NT2/D1 (cell line): ENCODE measurements around the gene RAB3C.

Experiments used
- SUZ12 ChIP-seq: IDR thresholded peaks from 2 replicates; pipeline ENCODE4 v1.6.1; 2011; ENCODE audit not compliant: insufficient read length, insufficient read depth; ENCODE audit errors: extremely low read depth
- YY1 ChIP-seq: IDR thresholded peaks from 2 replicates; pipeline ENCODE4 v1.6.1; 2011; ENCODE audit not compliant: insufficient read length, insufficient read depth

GRCh38 chr5:58551492-58551891, 31.4 kb upstream of the RAB3C start:
- TF ChIP-seq SUZ12 (no peak), YY1 (no peak)
